Neuron (in vitro differentiated cells): Measurements from ENCODE around the gene TATDN3.

ENCODE experiments used
- H2AFZ ChIP-seq: one replicate; pipeline ENCODE4 v1.6.1; 2013; ENCODE audit warnings: low read depth, mild to moderate bottlenecking, inconsistent platforms, low read length, moderate library complexity
- H3K27me3 ChIP-seq: one replicate; pipeline ENCODE4 v1.6.1; 2013; ENCODE audit warnings: low read length; ENCODE audit not compliant: insufficient read depth
- H3K36me3 ChIP-seq: one replicate; pipeline ENCODE4 v1.6.1; 2013; ENCODE audit warnings: low read length; ENCODE audit not compliant: insufficient read depth
- H3K4me1 ChIP-seq: one replicate; pipeline ENCODE4 v1.6.1; 2013; ENCODE audit warnings: low read length; ENCODE audit not compliant: insufficient read depth
- H3K4me3 ChIP-seq: 2 replicates; pipeline ENCODE4 v1.5.1; 2013; ENCODE audit warnings: mild to moderate bottlenecking, low read length, moderate library complexity
- H3K9me3 ChIP-seq: one replicate; pipeline ENCODE4 v1.6.1; 2013; ENCODE audit warnings: low read length

The TATDN3 gene, protein sequence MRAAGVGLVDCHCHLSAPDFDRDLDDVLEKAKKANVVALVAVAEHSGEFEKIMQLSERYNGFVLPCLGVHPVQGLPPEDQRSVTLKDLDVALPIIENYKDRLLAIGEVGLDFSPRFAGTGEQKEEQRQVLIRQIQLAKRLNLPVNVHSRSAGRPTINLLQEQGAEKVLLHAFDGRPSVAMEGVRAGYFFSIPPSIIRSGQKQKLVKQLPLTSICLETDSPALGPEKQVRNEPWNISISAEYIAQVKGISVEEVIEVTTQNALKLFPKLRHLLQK

DNA sequence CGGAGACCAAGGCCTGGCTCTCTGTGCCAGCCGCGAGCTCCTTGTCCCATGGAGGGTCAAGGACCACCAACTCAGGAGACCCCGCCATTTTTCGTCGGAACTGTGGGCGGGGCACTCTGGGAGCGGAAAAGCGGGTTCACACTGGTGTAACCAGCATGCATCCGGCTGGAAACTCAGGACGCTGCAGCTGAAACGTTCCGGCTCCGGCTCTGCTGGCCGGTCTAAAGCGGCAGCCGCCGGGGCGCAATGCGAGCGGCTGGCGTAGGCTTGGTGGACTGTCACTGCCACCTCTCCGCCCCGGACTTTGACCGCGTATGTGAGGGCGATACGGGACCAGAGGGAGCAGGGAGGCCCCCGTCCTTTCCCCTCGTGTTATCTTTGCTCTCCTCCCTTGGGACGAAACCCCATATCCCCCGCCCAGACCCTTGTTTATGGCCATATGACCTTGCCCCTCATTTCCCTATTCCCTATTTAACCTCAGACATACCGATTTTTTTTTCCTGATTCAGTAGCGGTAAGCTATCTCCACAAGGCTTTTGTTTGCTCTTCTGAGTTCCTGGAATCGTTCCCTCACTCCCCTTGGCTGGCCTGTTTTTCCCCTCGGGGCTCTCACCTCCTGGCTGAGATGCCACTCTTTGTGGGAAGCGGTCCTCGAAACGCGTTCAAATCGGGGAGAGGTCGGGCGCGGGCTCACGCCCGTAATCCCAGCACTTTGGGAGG, at the start of gene TATDN3, which contains the start of gene NSL1:
TSS of gene TATDN3 (plus strand) at position 219 of the 720 bp plus-strand sequence. CDS start at position 247, 28 bp downstream.
TSS of gene NSL1 (minus strand) at position 102 of the 720 bp plus-strand sequence. CDS start at position 88, 14 bp downstream.
- H3K9me3 ChIP-seq, result no peaks in the 10 kb centered on the region
- H3K4me3 ChIP-seq, result peak within 1 kb of the TSS; percentile 98
- H3K36me3 ChIP-seq, result peaks cover 11% of the 10 kb centered on the region
- H3K4me1 ChIP-seq, result peaks cover 14% of the 10 kb centered on the region
- H2AFZ ChIP-seq, result peak within 1 kb of the TSS; percentile 90
- no peaks in the 10 kb centered on the region for H3K27me3 ChIP-seq

DNA sequence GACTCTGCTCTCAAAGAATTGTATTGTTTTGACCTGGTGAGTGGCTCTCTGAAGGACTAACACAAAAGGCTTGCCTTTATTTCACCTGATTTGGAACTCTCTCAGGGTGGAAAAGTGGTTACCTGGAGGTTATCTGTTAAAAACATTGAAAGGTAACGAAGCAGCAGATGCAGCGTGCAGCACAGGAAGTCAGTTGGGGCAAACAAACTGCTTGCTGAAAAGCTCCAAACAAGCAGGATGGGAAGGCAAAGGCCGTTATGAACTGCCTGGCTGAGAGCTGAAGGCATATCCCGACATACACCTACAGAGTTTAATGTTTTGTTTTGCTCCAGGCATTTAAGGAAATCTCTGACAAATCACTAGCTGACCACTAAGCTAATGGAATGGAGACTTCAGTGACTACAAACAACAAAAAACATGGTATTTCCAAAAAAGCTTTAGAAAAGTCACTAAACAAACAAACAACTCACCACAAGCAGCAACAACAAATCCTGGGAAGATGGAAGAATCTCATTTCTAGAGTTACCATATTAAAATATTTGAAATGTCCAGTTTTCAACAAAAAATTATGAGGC, 47.7 kb upstream of the TATDN3 start:
- Histone ChIP-seq H2AFZ (no peak overlapping the region), H3K4me3 (no peak overlapping the region), H3K27me3 (no peaks in the 10 kb centered on the region), H3K36me3 (peaks cover 12% of the 10 kb centered on the region), H3K9me3 (peaks cover 11% of the 10 kb centered on the region), H3K4me1 (no peaks in the 10 kb centered on the region)

DNA sequence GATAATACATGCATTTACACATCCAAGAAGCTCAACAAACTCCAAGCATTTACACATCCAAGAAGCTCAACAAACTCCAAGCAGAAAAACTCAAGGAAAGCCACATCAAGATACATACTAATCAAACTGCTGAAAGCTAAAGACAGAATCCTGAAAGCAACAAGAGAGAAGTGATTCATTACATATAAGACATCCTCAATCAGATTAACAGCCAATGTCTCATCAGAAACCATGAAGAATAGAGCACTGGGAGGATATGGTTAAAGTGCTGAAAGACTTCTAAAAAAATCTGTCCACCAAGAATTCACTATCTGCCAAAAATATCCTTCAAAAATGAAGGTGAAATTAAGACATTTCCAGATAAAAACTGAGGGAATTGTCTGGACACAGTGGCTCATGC, 46.4 kb upstream of the TATDN3 start:
- peaks cover 11% of the 10 kb centered on the region for H3K9me3 ChIP-seq
- H3K4me3 ChIP-seq, result no peak overlapping the region
- H2AFZ ChIP-seq, result no peak overlapping the region
- no peaks in the 10 kb centered on the region for H3K27me3 ChIP-seq
- H3K4me1 ChIP-seq, result no peaks in the 10 kb centered on the region
- peaks cover 10% of the 10 kb centered on the region for H3K36me3 ChIP-seq

DNA sequence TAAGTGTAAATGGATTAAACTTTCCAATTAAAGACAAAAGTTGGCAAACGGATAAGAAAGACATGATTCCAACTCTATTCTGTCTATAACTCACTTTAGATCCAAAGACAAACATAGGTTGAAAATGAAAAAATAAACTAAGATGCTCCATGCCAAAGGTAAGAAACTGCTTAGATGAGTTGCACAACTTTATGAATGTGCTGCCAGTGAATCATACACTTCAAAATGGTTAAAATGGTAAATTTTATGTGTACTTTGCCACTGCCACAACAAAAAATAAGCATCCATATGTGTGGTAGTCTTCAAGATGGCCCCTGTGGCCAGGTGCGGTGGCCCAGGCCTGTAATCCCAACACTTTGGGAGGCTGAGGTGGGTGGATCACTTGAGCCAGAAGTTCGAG, 45.1 kb upstream of the TATDN3 start:
- H3K4me1 ChIP-seq, result no peaks in the 10 kb centered on the region
- H3K4me3 ChIP-seq, result no peak overlapping the region
- H2AFZ ChIP-seq, result no peak overlapping the region
- peaks cover 4% of the 10 kb centered on the region for H3K36me3 ChIP-seq
- peaks cover 11% of the 10 kb centered on the region for H3K9me3 ChIP-seq
- H3K27me3 ChIP-seq, result no peaks in the 10 kb centered on the region

DNA sequence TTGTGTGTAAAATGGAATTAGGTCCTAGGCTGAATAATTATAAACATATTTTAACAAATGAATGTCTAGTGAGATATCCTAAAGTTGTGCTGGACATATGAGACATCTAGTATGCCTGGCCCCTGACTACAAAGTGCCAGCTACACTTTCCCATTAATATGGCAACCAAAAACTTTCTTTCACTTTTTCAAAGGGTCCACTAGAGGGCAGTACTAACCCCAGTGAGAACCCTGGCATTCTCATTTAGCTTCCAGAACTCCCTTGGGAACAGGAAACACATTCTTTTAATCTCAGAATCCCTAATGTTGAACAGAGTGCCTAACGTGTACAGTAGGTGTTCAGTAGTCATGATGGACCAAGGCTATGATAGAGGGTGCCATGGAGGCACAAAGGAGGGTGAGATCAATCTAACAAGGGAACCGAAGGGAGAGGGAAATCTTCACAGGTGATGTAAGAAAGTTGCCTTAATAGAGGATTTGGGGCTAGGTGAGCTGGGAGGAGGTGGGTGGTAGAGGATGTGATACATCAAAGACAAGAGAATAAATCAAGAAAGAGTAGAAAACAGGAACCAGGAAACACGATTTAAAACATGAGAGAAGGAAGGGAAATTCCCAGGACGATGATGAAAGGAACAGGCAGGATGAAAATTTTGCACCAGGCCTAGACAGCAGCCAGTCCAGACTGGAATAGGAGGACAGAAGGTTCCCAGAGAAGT, 41.7 kb upstream of the TATDN3 start:
- Histone ChIP-seq H3K9me3 (peaks cover 6% of the 10 kb centered on the region), H3K36me3 (peaks cover 4% of the 10 kb centered on the region), H3K27me3 (no peaks in the 10 kb centered on the region), H3K4me1 (no peaks in the 10 kb centered on the region), H3K4me3 (no peak overlapping the region), H2AFZ (no peak overlapping the region)

DNA sequence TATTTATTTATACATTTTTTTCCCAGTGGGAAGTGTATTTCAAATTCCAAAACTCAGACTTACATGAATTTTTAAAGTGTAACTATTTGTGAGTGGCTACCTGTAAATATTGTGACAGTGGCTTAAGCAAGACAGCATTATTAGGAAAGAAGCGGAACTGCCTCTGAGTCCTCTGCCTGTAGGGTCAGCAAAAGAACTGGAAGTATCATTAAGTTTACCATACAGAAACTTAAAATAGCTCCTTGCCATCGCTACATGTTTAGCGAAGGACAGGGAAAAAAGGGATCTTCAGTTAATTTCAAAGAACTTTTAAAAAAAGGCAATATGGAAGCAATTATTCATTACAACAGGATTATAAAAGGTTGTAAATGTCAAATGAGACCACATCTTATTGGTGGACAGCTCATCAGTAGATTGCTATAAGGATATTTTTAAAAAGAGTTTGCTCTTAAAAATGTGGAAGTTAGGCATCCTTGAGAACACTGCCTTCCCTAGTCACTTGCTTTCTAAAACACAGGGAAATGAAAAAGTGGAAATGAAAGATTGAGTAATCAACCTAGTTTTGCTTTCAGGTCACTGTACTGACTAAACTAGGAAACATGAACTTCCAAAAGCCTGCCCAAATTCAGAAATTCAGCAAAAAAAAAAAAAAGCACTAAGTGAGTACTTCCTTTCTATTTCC, 39.3 kb upstream of the TATDN3 start:
- no peaks in the 10 kb centered on the region for H3K9me3 ChIP-seq
- H3K4me3 ChIP-seq, result no peak overlapping the region
- no peak overlapping the region for H2AFZ ChIP-seq
- H3K4me1 ChIP-seq, result no peaks in the 10 kb centered on the region
- no peaks in the 10 kb centered on the region for H3K27me3 ChIP-seq
- peaks cover 9% of the 10 kb centered on the region for H3K36me3 ChIP-seq

DNA sequence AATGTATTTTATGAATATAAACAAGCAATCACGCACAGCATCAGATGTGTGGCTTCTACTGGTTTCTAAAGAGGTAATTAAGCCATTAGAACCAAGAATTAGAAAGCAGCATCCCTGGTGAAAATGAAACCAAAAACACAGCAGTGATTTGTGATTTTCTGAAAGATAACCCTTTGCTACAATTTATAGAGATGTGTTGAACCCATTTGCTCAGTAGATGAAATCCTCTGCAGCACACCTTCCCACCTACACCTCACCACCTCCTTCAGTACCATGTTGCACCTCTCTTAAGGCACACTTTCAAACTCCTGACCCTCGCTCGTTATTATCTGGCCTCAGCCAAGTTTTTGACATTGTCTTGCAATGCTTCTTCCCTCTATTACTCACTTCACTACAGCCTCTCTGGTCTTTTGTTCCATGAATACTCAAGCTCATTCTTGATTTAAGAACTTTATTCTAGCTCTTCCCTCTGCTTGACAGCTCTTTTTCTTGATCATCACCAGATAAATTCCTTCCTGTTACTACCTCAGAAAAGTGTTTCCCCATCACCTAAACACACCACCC, 38.7 kb upstream of the TATDN3 start:
- no peak overlapping the region for H2AFZ ChIP-seq
- no peaks in the 10 kb centered on the region for H3K9me3 ChIP-seq
- peaks cover 13% of the 10 kb centered on the region for H3K36me3 ChIP-seq
- no peaks in the 10 kb centered on the region for H3K27me3 ChIP-seq
- H3K4me3 ChIP-seq, result no peak overlapping the region
- H3K4me1 ChIP-seq, result no peaks in the 10 kb centered on the region

DNA sequence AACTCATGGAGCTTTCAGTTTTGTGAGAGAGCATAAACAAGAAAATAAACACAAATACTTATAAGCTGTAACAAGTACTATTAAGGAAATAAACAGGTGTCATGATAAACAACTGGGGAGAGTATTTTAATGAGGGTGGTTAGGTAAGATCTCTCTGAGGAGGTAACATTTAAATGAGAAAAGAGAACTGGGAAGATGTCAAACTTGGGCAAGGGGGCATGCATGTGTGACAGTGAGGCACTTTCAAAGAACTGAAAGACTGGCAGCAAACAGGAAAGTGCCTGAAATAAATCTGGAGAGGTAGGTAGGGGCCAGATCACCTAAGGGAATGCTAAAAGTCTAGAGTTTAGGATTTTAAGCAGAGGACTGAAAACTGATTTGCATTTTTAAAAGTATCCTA, 37.9 kb upstream of the TATDN3 start:
- Histone ChIP-seq H3K4me3 (no peak overlapping the region), H3K9me3 (no peaks in the 10 kb centered on the region), H2AFZ (no peak overlapping the region), H3K27me3 (no peaks in the 10 kb centered on the region), H3K36me3 (peaks cover 13% of the 10 kb centered on the region), H3K4me1 (no peaks in the 10 kb centered on the region)

DNA sequence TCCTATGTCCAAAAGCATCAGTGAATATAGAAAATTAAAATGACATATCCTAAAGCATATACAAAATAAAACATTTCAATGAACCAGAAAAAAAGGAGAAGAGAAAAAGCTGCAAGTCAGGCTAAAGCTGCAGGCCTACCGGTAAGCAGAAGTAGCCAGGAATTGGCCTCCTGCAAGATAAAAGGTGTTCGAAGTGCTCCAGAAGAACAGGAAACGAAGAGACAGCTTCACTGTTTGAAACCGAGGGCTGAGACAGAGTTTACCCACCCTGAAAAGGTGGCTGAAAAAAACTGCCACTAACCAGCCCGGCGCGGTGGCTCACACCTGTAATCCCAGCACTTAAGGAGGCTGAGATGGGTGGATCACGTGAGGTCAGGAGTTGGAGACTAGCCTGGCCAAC, 37.5 kb upstream of the TATDN3 start:
- H3K9me3 ChIP-seq, result no peaks in the 10 kb centered on the region
- H3K4me1 ChIP-seq, result no peaks in the 10 kb centered on the region
- no peak overlapping the region for H2AFZ ChIP-seq
- H3K4me3 ChIP-seq, result no peak overlapping the region
- peaks cover 13% of the 10 kb centered on the region for H3K36me3 ChIP-seq
- no peaks in the 10 kb centered on the region for H3K27me3 ChIP-seq

DNA sequence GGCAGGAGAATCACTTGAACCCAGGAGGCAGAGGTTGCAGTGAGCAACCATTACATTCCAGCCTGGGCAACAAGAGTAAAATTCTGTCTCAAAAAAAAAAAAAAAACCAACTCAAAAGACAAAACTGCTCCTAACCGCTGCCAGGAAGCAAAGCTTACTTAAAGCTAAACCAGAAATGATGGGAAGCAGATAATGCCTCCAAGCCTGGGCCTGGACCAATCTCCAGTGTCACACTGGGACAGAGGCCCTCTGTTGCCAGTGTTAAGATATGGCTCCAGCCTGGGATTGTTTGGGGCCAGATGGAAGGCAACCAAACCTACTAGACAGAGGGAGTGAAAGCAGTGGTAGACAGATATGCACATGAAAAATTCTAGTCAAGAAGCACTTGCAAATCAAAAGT, 37.0 kb upstream of the TATDN3 start:
- H3K9me3 ChIP-seq, result no peaks in the 10 kb centered on the region
- H3K36me3 ChIP-seq, result peaks cover 13% of the 10 kb centered on the region
- no peaks in the 10 kb centered on the region for H3K27me3 ChIP-seq
- H2AFZ ChIP-seq, result no peak overlapping the region
- H3K4me3 ChIP-seq, result no peak overlapping the region
- H3K4me1 ChIP-seq, result no peaks in the 10 kb centered on the region

DNA sequence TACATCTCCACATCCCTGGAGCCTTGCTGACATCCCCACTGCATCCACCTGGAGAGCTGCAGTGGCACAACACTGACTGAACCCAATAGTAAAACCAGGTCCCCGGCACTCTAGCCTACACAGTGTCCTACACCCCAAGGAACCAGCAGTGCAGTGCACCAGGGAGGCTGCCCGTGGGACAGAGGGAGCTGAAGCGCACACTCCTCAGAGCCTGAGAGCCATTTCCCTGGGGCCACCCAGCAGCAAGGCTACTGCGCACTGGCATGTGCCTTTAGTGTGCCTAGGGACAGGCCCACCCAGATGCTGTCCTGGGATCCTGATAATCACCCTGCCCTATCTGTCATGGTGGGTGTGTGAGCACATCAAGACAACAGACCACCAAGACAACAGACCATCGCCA, 32.0 kb upstream of the TATDN3 start:
- H3K36me3 ChIP-seq, result peaks cover 22% of the 10 kb centered on the region
- no peak overlapping the region for H2AFZ ChIP-seq
- no peaks in the 10 kb centered on the region for H3K27me3 ChIP-seq
- H3K9me3 ChIP-seq, result peaks cover 10% of the 10 kb centered on the region
- H3K4me3 ChIP-seq, result no peak overlapping the region
- no peaks in the 10 kb centered on the region for H3K4me1 ChIP-seq

DNA sequence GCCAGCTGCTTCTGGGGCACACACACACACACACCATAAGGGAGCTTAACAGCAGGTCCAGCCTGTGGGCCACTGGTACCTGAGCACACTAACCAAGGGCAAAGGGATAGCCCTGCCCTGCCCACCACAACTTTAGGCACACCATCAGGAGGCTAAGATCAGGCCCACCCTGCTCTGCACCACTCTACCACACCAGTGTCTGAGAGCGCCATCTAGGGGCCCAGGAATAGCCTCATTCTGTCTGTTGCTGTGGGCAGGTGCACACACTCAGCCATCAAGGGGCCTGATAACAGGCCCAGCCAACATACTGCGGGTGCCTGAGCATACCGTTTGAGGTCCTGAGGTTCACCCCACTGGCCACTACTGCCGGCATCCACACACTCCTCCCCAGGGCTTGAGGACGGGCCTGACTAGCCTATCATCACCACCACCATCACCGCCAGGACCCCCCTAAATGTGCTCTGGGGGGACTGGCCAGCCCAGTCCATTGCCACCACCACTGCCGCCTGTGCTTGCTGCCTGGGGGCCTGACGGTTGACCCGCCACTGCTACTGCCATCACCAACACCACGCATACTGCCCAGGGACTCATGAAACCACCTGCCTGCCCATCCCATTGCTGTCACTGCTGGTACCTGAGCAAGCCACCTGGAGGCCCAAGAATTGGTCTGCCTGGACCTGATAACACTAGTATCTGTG, 31.4 kb upstream of the TATDN3 start:
- Histone ChIP-seq H3K27me3 (no peaks in the 10 kb centered on the region), H3K4me3 (no peak overlapping the region), H3K36me3 (peaks cover 24% of the 10 kb centered on the region), H2AFZ (no peak overlapping the region), H3K9me3 (peaks cover 10% of the 10 kb centered on the region), H3K4me1 (no peaks in the 10 kb centered on the region)
